ENCODE measurements around the gene KLB.
"Not testable (repeated sequence)": the region's sequence is repeated elsewhere in the genome, so short reads cannot be mapped to it uniquely, and the experiment has no call there.

The KLB gene

GRCh38 chr4:39406763-39407583 is at the start of gene KLB:
Gene KLB (plus strand): TSS chr4:39406930. CDS start chr4:39406950, 20 bp downstream.
- no peaks in the 10 kb centered on the region for H3K27me3 ChIP-seq (ENCODE audit: control insufficient read depth, low read length)
- H3K4me2 ChIP-seq (ENCODE audit: low read length), result no peak within 1 kb of the TSS
- peaks cover 35% of the 10 kb centered on the region for H3K4me1 ChIP-seq (ENCODE audit: control insufficient read depth, low read length)
- 0 out of 2 replicates have a peak, but pooled peaks cover 8% of the 10 kb centered on the region for H3F3A ChIP-seq (ENCODE audit: control insufficient read depth, insufficient read depth)
- H3K27ac ChIP-seq (ENCODE audit: low read depth, low read length), result no peak within 1 kb of the TSS
- TF ChIP-seq EZH2phosphoT487 (IDR thresholded peaks at IDR 0.05; ENCODE audit: borderline replicate concordance, low read length), result no peak
- no peak for TF ChIP-seq CTCF (IDR thresholded peaks at IDR 0.05; ENCODE audit: low read depth, low read length, poor library complexity, severe bottlenecking)
- H3K79me2 ChIP-seq (ENCODE audit: control insufficient read depth, low read length), result no peaks in the 10 kb centered on the region
- H3K36me3 ChIP-seq (ENCODE audit: control insufficient read depth, low read length), result no peaks in the 10 kb centered on the region
- no peaks in the 10 kb centered on the region for H3K9me3 ChIP-seq (ENCODE audit: control insufficient read depth, insufficient read depth, low read length)
- H3K4me3 ChIP-seq (ENCODE audit: low read length), result no peak within 1 kb of the TSS
- no peaks in the 10 kb centered on the region for H4K20me1 ChIP-seq (ENCODE audit: control insufficient read depth, insufficient read depth, low read depth, low read length)
- H3K9me2 ChIP-seq (replicated peaks; ENCODE audit: control insufficient read depth, low read length), result no peaks in the 10 kb centered on the region

GRCh38 chr4:39357002-39357401 is 49.7 kb upstream of the KLB start:
- peaks cover 88% of the 10 kb centered on the region for H3K79me2 ChIP-seq (ENCODE audit: control insufficient read depth, low read length)
- peak overlapping the region; percentile 74 for H3K4me3 ChIP-seq (ENCODE audit: low read length)
- no peaks in the 10 kb centered on the region for H3K9me2 ChIP-seq (replicated peaks; ENCODE audit: control insufficient read depth, low read length)
- H3K9me3 ChIP-seq (ENCODE audit: control insufficient read depth, insufficient read depth, low read length), result no peaks in the 10 kb centered on the region
- TF ChIP-seq EZH2phosphoT487 (IDR thresholded peaks at IDR 0.05; ENCODE audit: borderline replicate concordance, low read length) (no peak), CTCF (IDR thresholded peaks at IDR 0.05; ENCODE audit: low read depth, low read length, poor library complexity, severe bottlenecking) (no peak)
- peaks cover 6% of the 10 kb centered on the region; the same call in 1 of the 2 replicates for H4K20me1 ChIP-seq (ENCODE audit: control insufficient read depth, insufficient read depth, low read depth, low read length)
- H3K4me1 ChIP-seq (ENCODE audit: control insufficient read depth, low read length), result peaks cover 95% of the 10 kb centered on the region
- H3K27ac ChIP-seq (ENCODE audit: low read depth, low read length), result peak overlapping the region; percentile 95
- H3K36me3 ChIP-seq (ENCODE audit: control insufficient read depth, low read length), result peaks cover 53% of the 10 kb centered on the region
- no peaks in the 10 kb centered on the region for H3K27me3 ChIP-seq (ENCODE audit: control insufficient read depth, low read length)
- H3K4me2 ChIP-seq (ENCODE audit: low read length), result peak overlapping the region; percentile 97
- H3F3A ChIP-seq (ENCODE audit: control insufficient read depth, insufficient read depth), result peaks cover 63% of the 10 kb centered on the region

- Histone ChIP-seq H3K4me3 (ENCODE audit: low read length) (peak overlapping the region; percentile 80), H3K27ac (ENCODE audit: low read depth, low read length) (peak overlapping the region; percentile 95), H3K36me3 (ENCODE audit: control insufficient read depth, low read length) (peaks cover 50% of the 10 kb centered on the region), H3F3A (ENCODE audit: control insufficient read depth, insufficient read depth) (peaks cover 70% of the 10 kb centered on the region), H3K4me2 (ENCODE audit: low read length) (peak overlapping the region; percentile 79), H3K4me1 (ENCODE audit: control insufficient read depth, low read length) (peaks cover 84% of the 10 kb centered on the region), H3K79me2 (ENCODE audit: control insufficient read depth, low read length) (peaks cover 88% of the 10 kb centered on the region)
- not testable (repeated sequence) for H3K9me2 ChIP-seq (replicated peaks; ENCODE audit: control insufficient read depth, low read length); H3K9me3 ChIP-seq (ENCODE audit: control insufficient read depth, insufficient read depth, low read length); H3K27me3 ChIP-seq (ENCODE audit: control insufficient read depth, low read length); H4K20me1 ChIP-seq (ENCODE audit: control insufficient read depth, insufficient read depth, low read depth, low read length)
Observed at GRCh38 chr4:39360611-39361010, 46.1 kb upstream of the KLB start.

GRCh38 chr4:39362827-39363226 is 43.9 kb upstream of the KLB start:
- H3K9me3 ChIP-seq (ENCODE audit: control insufficient read depth, insufficient read depth, low read length), result no peaks in the 10 kb centered on the region
- no peaks in the 10 kb centered on the region for H3K27me3 ChIP-seq (ENCODE audit: control insufficient read depth, low read length)
- H4K20me1 ChIP-seq (ENCODE audit: control insufficient read depth, insufficient read depth, low read depth, low read length), result no peaks in the 10 kb centered on the region
- H3K4me2 ChIP-seq (ENCODE audit: low read length), result peak overlapping the region; percentile 79
- H3K27ac ChIP-seq (ENCODE audit: low read depth, low read length), result peak overlapping the region; percentile 95
- peaks cover 72% of the 10 kb centered on the region for H3K4me1 ChIP-seq (ENCODE audit: control insufficient read depth, low read length)
- H3K9me2 ChIP-seq (replicated peaks; ENCODE audit: control insufficient read depth, low read length), result no peaks in the 10 kb centered on the region
- H3K36me3 ChIP-seq (ENCODE audit: control insufficient read depth, low read length), result peaks cover 47% of the 10 kb centered on the region
- peaks cover 80% of the 10 kb centered on the region for H3K79me2 ChIP-seq (ENCODE audit: control insufficient read depth, low read length)
- no peak for TF ChIP-seq EZH2phosphoT487 (IDR thresholded peaks at IDR 0.05; ENCODE audit: borderline replicate concordance, low read length)
- TF ChIP-seq CTCF (IDR thresholded peaks at IDR 0.05; ENCODE audit: low read depth, low read length, poor library complexity, severe bottlenecking), result no peak
- H3K4me3 ChIP-seq (ENCODE audit: low read length), result peak overlapping the region; percentile 80
- peaks cover 54% of the 10 kb centered on the region for H3F3A ChIP-seq (ENCODE audit: control insufficient read depth, insufficient read depth)
